RCC 7860 (cell line): ENCODE measurements around the gene CADM2.

Experiments
- DNase-seq: peaks from one replicate; pipeline ENCODE4 v3.0.0-alpha.2; 2015; ENCODE audit warnings: low spot score
- FAIRE-seq: peaks from 2 replicates; lab custom pipeline; 2012; peaks lifted over from hg19 to GRCh38; lab: Jason Lieb, UNC

The CADM2 gene

GRCh38 chr3:85303156-85303555 is 344.4 kb downstream of the CADM2 start:
- FAIRE-seq: no peak
- no peak for DNase-seq

GRCh38 chr3:85304360-85304964 is 345.7 kb downstream of the CADM2 start:
- no peak for DNase-seq
- peak; percentile 33 for FAIRE-seq

GRCh38 chr3:85312331-85312730 is 353.5 kb downstream of the CADM2 start:
- DNase-seq: no peak
- FAIRE-seq: no peak

GRCh38 chr3:85313380-85313779 is 354.6 kb downstream of the CADM2 start:
- no peak for DNase-seq
- no peak for FAIRE-seq

GRCh38 chr3:85316252-85316651 is 357.5 kb downstream of the CADM2 start:
- no peak for FAIRE-seq
- no peak for DNase-seq

DNA sequence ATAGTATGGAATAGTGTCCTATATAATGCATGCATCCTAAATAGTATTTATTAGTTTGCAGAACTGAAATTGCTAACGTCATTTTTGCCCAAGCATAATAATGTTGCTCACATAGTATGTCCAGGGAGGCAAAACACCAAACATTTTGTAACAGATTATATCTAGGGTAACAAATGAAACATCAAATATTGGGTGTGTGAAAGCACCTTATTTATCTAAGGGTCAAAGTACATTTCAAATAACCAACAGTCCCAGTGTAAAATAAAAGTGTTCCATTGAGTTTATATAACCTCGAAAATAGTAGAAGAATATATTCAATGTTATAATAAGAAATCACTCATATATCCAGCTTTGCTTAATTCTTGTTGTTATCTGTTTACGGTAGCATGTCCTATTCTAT is 363.1 kb downstream of the CADM2 start:
- DNase-seq: no peak
- FAIRE-seq: no peak

GRCh38 chr3:85330071-85330470 is 371.3 kb downstream of the CADM2 start:
- FAIRE-seq: no peak
- DNase-seq: no peak

GRCh38 chr3:85337895-85338294 is 379.1 kb downstream of the CADM2 start:
- no peak for FAIRE-seq
- DNase-seq: no peak

- no peak for DNase-seq
- no peak for FAIRE-seq
Observed at GRCh38 chr3:85342915-85343314, 384.1 kb downstream of the CADM2 start.

- FAIRE-seq (no peak), DNase-seq (no peak)
Observed at GRCh38 chr3:85355572-85355971, 396.8 kb downstream of the CADM2 start.

GRCh38 chr3:85360742-85361387 is 402.1 kb downstream of the CADM2 start:
- FAIRE-seq (no peak), DNase-seq (peak; percentile 11)

DNA sequence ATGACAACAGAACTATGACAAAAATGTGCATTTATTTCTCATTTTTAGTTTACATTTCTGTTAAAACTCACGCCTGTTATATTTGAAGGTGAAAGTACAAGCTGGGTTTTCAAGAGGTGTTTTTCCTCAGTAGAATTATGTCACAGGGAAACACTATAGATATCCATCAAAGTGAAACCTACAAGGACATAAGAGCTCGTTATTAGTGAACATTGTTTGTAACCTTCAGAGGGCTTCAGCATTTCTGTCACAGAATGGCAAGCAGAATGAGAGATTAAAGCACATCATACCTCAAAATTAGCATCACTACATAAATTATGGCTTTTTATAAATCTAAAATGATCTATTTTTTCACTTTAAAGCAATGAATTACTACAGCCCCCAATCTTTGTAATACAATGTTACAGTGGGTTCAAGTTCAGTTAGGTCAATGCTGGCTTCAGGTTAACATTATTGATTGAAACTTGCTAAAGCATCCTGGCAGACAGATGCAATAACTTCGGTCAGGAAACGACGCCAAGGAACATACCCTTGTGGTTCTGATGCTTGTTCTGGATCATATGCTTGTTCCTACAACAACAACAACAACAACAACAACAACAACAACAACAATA is 405.6 kb downstream of the CADM2 start:
- DNase-seq: no peak
- FAIRE-seq: no peak

DNA sequence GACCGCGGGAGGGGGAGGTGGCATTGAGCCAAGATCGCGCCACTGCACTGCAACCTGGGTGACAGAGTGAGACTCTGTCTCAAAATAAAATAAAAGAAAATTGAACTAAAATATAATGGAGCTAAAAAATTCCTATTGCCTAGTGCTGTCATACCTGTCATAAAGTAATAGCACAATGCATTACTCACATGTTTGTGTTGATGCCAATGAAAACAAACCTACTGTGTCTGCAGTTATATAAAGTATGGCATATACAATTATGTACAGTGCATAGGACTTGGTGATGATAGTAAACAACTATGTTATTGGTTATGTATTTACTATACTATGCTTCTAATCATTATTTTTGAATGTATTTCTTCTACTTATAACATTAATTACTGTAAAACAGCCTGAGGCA is 411.6 kb downstream of the CADM2 start:
- DNase-seq (no peak), FAIRE-seq (no peak)

- no peak for DNase-seq
Observed at GRCh38 chr3:85376131-85376530, 417.3 kb downstream of the CADM2 start.

DNA sequence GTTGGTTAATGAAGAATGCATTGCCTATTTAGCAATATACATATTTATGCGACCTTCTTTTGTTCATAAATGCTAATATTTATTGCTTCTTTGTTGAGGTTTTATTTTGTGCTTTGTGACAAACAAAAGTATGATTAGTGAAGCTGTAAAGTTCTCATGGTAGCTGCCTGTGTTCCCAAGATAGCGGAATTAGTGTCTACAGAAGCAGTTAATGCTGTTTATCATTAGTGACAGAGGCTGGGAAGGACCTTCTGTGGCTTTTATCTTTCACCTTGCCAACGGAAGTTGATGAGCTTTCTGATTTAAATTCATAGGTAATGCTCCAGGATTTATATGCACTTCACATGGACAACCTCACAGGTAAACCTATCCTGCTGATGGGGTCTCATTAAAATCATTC is 418.3 kb downstream of the CADM2 start:
- FAIRE-seq (no peak), DNase-seq (no peak)

More at GRCh38 chr3:85376131-85376530, 417.3 kb downstream of the CADM2 start:
- FAIRE-seq: no peak

- no peak for FAIRE-seq
- no peak for DNase-seq
Observed at GRCh38 chr3:85384372-85384771, 425.6 kb downstream of the CADM2 start.

DNA sequence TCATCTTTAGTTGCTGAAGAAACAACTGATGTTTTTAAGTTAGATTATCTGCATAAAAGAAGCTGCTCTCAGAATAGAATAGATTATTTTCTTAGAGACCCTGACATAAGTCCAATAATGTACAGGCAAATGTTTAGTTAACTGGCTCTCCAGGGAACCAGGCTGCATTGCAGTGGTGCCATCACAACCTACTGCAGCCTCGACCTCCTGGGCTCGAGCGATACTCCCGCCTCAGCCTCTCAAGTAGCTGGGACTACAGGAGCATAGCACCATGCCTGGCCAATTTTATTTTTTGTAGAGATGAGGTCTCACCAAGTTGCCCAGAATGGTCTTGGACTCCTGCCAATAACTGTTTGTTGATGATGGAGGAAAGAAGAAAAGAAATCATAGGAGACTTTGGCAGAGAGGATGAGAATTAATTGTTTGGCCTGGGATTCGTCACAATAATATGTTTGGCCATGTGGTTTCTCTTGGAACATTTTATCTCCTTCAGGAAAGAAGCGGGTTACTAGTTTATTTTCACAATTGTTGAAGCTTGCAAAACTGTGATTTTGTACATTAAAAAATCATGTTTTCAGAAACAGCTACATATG is 429.2 kb downstream of the CADM2 start:
- FAIRE-seq (no peak), DNase-seq (no peak)

DNA sequence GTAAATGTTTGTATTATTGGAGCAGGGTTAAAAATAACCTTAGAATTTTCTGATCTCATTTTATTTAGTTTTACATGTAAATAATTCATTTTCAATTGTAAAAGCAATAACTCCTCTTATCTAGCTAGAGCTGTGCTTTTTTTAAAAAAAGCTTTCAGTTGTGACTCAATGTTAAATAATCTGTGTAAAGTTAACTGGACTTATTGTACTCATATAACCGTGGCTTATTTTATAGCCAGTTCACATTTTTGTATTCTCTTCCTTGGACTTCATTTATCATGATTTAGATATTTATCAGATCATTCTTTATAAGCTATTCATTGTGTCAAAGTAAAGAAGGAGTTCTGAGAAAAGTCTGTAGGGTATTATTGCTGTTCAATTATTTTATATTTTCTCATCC is 435.6 kb downstream of the CADM2 start:
- DNase-seq (no peak), FAIRE-seq (no peak)

DNA sequence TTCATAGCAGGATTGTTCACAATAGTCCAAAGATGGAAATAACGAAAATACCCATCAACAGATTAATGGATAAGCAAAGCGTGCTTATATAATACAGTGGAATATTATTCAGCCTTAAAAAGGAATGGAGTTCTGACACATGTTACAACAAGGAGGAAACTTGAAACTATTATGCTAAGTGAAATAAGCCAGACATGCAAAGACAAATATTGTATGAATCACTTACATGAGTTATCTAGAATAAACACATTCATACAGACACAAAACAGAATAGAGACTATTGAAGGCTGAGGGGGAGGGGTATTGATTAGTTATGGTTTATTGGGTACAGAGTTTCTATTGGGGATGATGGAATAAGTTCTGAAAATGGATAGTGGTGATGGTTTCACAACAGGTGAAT is 438.6 kb downstream of the CADM2 start:
- FAIRE-seq (no peak), DNase-seq (no peak)

DNA sequence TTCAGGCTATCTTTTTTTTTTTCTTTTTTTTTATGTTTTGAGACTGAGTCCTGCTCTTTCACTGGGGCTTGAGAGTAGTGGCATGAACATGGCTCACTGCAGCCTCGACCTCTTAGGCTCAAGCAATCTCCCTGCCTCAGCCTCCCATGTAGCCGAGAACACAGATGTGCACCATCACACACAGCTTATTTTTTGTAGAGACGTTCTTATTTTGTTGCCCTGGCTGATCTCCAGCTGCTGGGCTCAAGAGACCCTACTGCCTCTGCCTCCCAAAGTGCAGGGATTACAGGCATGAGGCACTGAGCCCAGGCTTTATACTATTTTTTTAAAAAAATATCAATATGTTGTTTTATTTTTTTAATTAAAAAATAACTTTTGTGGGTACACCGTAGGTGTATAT is 467.3 kb downstream of the CADM2 start:
- FAIRE-seq: no peak
- no peak for DNase-seq

- DNase-seq: no peak
- no peak for FAIRE-seq
Observed at GRCh38 chr3:85427467-85427866, 468.7 kb downstream of the CADM2 start.

DNA sequence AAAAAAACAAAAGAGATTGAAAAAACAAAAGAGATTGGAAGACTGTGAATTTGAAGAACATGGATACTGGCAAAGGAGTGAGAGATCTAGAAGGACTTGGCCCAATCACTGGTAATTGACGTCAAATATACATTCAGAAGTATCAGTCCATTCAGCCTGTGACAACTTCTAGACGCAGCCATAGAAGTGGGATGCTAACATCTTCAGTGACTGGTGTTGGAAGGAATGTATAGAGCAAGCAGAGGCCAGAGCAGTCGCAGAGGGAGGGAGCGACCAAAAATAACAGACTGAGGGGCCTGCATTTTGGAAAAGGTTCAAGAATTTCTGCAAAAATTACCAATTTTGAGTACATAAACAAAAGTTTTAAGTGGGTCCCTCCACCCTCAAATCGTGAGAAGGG is 473.3 kb downstream of the CADM2 start:
- FAIRE-seq: no peak
- DNase-seq: no peak
